Muscle layer of duodenum (tissue), 2 donors: ENCODE data around the gene TMED10.
A peak's percentile ranks its signal among the peaks of the same experiment; 100 is the strongest.

Experiments used
- H3K27ac ChIP-seq: one replicate; pipeline ENCODE4 v1.7.0; 2013; ENCODE audit warnings: mild to moderate bottlenecking, low read length
- H3K27me3 ChIP-seq: one replicate; pipeline ENCODE4 v1.7.0; 2013; ENCODE audit warnings: low read depth, mild to moderate bottlenecking, control low read depth, low read length
- H3K36me3 ChIP-seq, 2 donors: one replicate each; pipeline ENCODE4 v1.7.0; 2013; ENCODE audit warnings: low read length in 2 of 2, control low read depth in 1 of 2, mild to moderate bottlenecking in 1 of 2; ENCODE audit not compliant: insufficient read depth in 2 of 2, control insufficient read depth in 1 of 2
- H3K4me1 ChIP-seq, 2 donors: one replicate each; pipeline ENCODE4 v1.7.0; 2013; ENCODE audit warnings: low read length in 2 of 2, mild to moderate bottlenecking in 2 of 2, control low read depth in 1 of 2, moderate library complexity in 1 of 2; ENCODE audit not compliant: insufficient read depth in 2 of 2, control insufficient read depth in 1 of 2
- H3K4me3 ChIP-seq, 2 donors: one replicate each; pipeline ENCODE4 v1.7.0; 2013; ENCODE audit warnings: low read length in 2 of 2, low read depth in 1 of 2, mild to moderate bottlenecking in 1 of 2
- H3K9me3 ChIP-seq, 2 donors: one replicate each; pipeline ENCODE4 v1.7.0; 2013; ENCODE audit warnings: low read length in 2 of 2, control low read depth in 1 of 2, mild to moderate bottlenecking in 1 of 2; ENCODE audit not compliant: control insufficient read depth in 1 of 2
- donor health status: healthy.

TMED10 gene

GRCh38 chr14:75208843-75209242 lies 32.4 kb upstream of the TMED10 start:
- H3K4me3 ChIP-seq, result no peak overlapping the region
- no peak overlapping the region for H3K27ac ChIP-seq
- no peaks in the 10 kb centered on the region for H3K36me3 ChIP-seq
- no peaks in the 10 kb centered on the region for H3K9me3 ChIP-seq
- H3K4me1 ChIP-seq, result no peaks in the 10 kb centered on the region
- H3K27me3 ChIP-seq, result no peaks in the 10 kb centered on the region

GRCh38 chr14:75206190-75206589 lies 29.8 kb upstream of the TMED10 start:
- H3K4me1 ChIP-seq, result no peaks in the 10 kb centered on the region
- no peak overlapping the region for H3K27ac ChIP-seq
- H3K4me3 ChIP-seq, result no peak overlapping the region
- no peaks in the 10 kb centered on the region for H3K9me3 ChIP-seq
- H3K36me3 ChIP-seq, result no peaks in the 10 kb centered on the region
- no peaks in the 10 kb centered on the region for H3K27me3 ChIP-seq

DNA sequence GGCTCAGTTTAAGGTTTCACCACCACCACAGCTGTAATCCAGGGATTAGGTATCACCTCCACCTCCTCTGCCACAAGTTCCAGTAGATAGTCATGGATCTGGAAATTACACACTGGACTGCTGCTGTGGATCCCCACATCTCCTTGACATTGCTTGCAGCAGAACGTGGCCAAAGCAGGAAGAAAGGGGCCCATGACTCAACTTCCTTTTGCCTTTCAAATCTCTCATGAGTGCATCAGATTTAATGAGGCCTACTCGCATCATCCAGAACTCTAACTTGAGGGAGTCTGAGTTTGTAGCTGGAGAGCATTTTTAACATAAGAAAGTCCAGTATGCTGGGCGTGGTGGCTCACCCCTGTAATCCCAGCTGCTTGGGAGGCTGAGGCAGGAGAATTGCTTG lies 29.2 kb upstream of the TMED10 start:
- H3K36me3 ChIP-seq, result no peaks in the 10 kb centered on the region
- H3K27me3 ChIP-seq, result no peaks in the 10 kb centered on the region
- no peak overlapping the region for H3K27ac ChIP-seq
- H3K4me3 ChIP-seq, result no peak overlapping the region
- H3K4me1 ChIP-seq, result no peaks in the 10 kb centered on the region
- no peaks in the 10 kb centered on the region for H3K9me3 ChIP-seq

- H3K27ac ChIP-seq, result no peak overlapping the region
- H3K27me3 ChIP-seq, result no peaks in the 10 kb centered on the region
- H3K36me3 ChIP-seq, result no peaks in the 10 kb centered on the region
- H3K4me1 ChIP-seq, result no peaks in the 10 kb centered on the region
- no peak overlapping the region for H3K4me3 ChIP-seq
- H3K9me3 ChIP-seq, result no peaks in the 10 kb centered on the region
These were observed 27.7 kb upstream of the TMED10 start for GRCh38 chr14:75204116-75204515.

DNA sequence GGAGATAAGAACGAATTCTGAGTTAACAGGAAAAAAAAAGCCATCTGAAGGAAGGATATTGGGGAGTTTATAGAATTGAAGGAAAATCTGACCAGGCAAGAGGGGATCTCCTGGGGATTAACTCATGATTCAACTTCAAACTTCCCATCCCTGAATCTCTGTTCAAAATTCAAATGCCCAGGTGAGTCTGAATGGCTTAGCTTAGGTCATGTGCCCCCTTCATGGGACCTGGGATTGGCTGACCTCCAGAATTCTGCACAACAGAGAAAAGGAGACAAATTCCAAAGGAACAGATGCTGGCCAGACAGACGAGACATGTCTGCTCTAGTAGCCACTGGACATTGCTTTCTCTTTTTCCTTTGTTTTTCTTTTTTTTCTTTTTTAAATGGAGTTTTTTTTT lies 26.2 kb upstream of the TMED10 start:
- peaks cover 5 to 12% of the 10 kb centered on the region in 2 donors for H3K4me1 ChIP-seq
- H3K9me3 ChIP-seq, result no peaks in the 10 kb centered on the region
- no peak overlapping the region for H3K27ac ChIP-seq
- no peak overlapping the region for H3K4me3 ChIP-seq
- H3K27me3 ChIP-seq, result no peaks in the 10 kb centered on the region
- H3K36me3 ChIP-seq, result no peaks in the 10 kb centered on the region

GRCh38 chr14:75201087-75201486 lies 24.7 kb upstream of the TMED10 start:
- H3K27me3 ChIP-seq, result no peaks in the 10 kb centered on the region
- peak overlapping the region; percentile 79 for H3K27ac ChIP-seq
- no peak overlapping the region for H3K4me3 ChIP-seq
- no peaks in the 10 kb centered on the region for H3K36me3 ChIP-seq
- peaks cover 11 to 12% of the 10 kb centered on the region in 2 donors for H3K4me1 ChIP-seq
- H3K9me3 ChIP-seq, result no peaks in the 10 kb centered on the region

DNA sequence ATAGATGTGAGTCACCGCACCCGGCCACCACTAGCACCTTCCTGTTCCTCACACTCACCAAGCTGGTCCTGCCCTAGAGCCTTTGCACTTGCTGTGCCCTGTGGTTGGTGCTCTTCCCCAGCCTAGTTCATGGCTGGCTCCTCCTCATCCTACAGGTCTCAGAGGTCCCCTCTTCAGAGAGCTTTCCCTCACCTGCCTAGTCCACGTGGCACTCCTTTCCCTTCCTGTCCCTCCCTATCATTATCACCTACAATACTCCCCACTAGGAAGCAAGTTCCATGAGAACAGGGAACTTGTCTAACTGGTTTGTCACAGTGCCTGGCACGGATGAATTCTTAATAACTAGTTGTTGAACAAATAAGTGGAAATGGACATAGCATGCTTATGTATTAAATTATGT lies 24.0 kb upstream of the TMED10 start:
- Histone ChIP-seq H3K4me3 (no peak overlapping the region), H3K4me1 (peaks cover 11 to 12% of the 10 kb centered on the region in 2 donors), H3K9me3 (no peaks in the 10 kb centered on the region), H3K27me3 (no peaks in the 10 kb centered on the region), H3K27ac (peak overlapping the region; percentile 79), H3K36me3 (no peaks in the 10 kb centered on the region)

DNA sequence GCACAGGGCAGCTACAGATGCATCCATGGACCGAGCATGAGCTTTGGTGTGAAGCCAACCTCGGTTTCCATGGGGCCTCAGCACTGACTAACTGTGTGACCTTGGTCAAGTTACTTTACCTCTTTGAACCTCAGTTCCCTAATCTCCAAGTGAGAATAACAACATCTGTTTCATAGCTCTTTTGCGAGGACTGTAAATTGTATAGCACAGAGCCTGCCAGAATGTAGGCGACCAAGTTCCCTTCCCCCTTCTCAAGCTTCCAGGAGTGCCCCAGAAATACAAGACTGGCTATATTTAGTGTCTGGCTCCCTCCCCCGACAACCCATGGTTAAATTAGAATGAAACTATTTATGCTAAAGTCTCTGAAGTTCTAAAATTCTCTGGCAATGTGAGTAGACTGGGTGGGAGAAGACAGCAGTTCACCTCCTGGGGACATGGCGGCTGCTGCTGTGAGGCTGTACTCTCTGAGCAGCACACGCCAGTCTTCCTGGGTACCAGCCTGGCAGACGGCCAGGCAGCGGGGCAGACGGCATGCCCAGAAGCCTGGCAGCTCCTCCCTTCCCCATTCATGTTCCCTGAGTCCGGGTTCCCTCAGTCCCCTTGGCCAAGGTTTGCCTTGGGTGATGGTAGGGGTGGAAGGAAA lies 22.0 kb upstream of the TMED10 start:
- peaks cover 11 to 12% of the 10 kb centered on the region in 2 donors for H3K4me1 ChIP-seq
- no peaks in the 10 kb centered on the region for H3K27me3 ChIP-seq
- no peak overlapping the region for H3K27ac ChIP-seq
- no peaks in the 10 kb centered on the region for H3K9me3 ChIP-seq
- no peak overlapping the region for H3K4me3 ChIP-seq
- H3K36me3 ChIP-seq, result no peaks in the 10 kb centered on the region

GRCh38 chr14:75197338-75197737 lies 20.9 kb upstream of the TMED10 start:
- Histone ChIP-seq H3K4me1 (peaks cover 11 to 12% of the 10 kb centered on the region in 2 donors), H3K27me3 (no peaks in the 10 kb centered on the region), H3K36me3 (no peaks in the 10 kb centered on the region), H3K27ac (no peak overlapping the region), H3K4me3 (no peak overlapping the region), H3K9me3 (no peaks in the 10 kb centered on the region)

GRCh38 chr14:75196468-75196867 lies 20.1 kb upstream of the TMED10 start:
- Histone ChIP-seq H3K4me1 (peaks cover 11 to 12% of the 10 kb centered on the region in 2 donors), H3K27ac (no peak overlapping the region)

DNA sequence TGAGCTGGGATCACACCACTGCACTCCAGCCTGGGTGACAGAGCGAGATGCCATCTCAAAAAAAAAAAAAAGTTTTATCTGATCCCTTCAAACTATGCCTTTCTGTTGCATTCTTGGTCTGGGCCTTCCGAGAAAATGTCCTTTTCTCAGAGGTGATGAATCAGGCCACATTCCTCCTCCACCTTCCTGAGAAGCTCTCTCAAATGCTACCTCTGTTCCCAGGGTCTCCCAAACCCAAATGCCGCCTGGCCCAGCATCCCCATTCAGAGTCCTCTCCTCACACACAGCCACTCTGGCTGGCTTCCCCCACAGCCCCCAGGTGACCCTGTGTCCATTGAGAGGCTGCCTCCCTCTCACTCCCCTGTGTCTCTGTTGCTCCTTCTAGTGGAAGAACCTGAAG lies 19.7 kb upstream of the TMED10 start:
- no peaks in the 10 kb centered on the region for H3K9me3 ChIP-seq
- H3K36me3 ChIP-seq, result no peaks in the 10 kb centered on the region
- H3K27me3 ChIP-seq, result no peaks in the 10 kb centered on the region
- no peak overlapping the region for H3K27ac ChIP-seq
- peaks cover 11 to 12% of the 10 kb centered on the region in 2 donors for H3K4me1 ChIP-seq
- no peak overlapping the region for H3K4me3 ChIP-seq

More at GRCh38 chr14:75196468-75196867, 20.1 kb upstream of the TMED10 start:
- H3K27me3 ChIP-seq, result no peaks in the 10 kb centered on the region
- H3K9me3 ChIP-seq, result no peaks in the 10 kb centered on the region
- no peak overlapping the region for H3K4me3 ChIP-seq
- no peaks in the 10 kb centered on the region for H3K36me3 ChIP-seq

GRCh38 chr14:75191100-75191499 lies 14.7 kb upstream of the TMED10 start:
- Histone ChIP-seq H3K4me3 (no peak overlapping the region), H3K27me3 (no peaks in the 10 kb centered on the region), H3K27ac (no peak overlapping the region), H3K4me1 (no peaks in the 10 kb centered on the region), H3K9me3 (no peaks in the 10 kb centered on the region), H3K36me3 (no peaks in the 10 kb centered on the region)
